Testis (tissue), 2 donors: ENCODE results near the gene TBPL1.

Experiments
- CTCF ChIP-seq, 3 experiments: fragments of 450-650 bp in 2 of 3; fragments of 200-600 bp in 1 of 3; sonication (generic) in 1 of 3; IDR thresholded peaks; one replicate each; pipeline ENCODE4 v1.5.1; 2016 to 2019; ENCODE audit warnings: antibody characterized with exemption in 3 of 3, mild to moderate bottlenecking in 2 of 3, moderate library complexity in 1 of 3
- POLR2A ChIP-seq: fragments of 450-650 bp; IDR thresholded peaks from one replicate; pipeline ENCODE4 v1.6.1; 2017; ENCODE audit warnings: antibody characterized with exemption, mild to moderate bottlenecking, moderate library complexity

GRCh38 chr6:134004714-134005113, 51.7 kb downstream of the TBPL1 start:
- TF ChIP-seq POLR2A (no peak), CTCF (IDR thresholded peaks at IDR 0.05) (no peak)
